Activated CD4-positive, CD25-positive, alpha-beta regulatory T cell (primary cell): Measurements from ENCODE around the gene PCDHAC1.
"Not testable (repeated sequence)": the region's sequence is repeated elsewhere in the genome, so short reads cannot be mapped to it uniquely, and the experiment has no call there.

Experiments
- DNase-seq, 4 experiments: peaks; one replicate each; lab custom pipeline; 2025; lab: John Stamatoyannopoulos, UW

Gene PCDHAC1

GRCh38 chr5:140925806-140926442 lies at the start of gene PCDHAC1:
TSS of gene PCDHAC1 (plus strand) at chr5:140926299. CDS start at chr5:140926893, 594 bp downstream.
- DNase-seq: no peak

- not testable (repeated sequence) for DNase-seq
Measured at GRCh38 chr5:140876541-140877261, 49.4 kb upstream of the PCDHAC1 start.

GRCh38 chr5:140877262-140877581 lies 48.9 kb upstream of the PCDHAC1 start:
- DNase-seq: no peak

- no peak for DNase-seq
Measured at GRCh38 chr5:140881889-140882590, 44.1 kb upstream of the PCDHAC1 start, which contains the start of gene PCDHA13. TSS of gene PCDHA13 (plus strand) at chr5:140882124. CDS start at chr5:140882269, 145 bp downstream.

- DNase-seq: no peak
Measured at GRCh38 chr5:140882591-140882899, 43.6 kb upstream of the PCDHAC1 start.

- no peak for DNase-seq
Measured at GRCh38 chr5:140883373-140883772, 42.7 kb upstream of the PCDHAC1 start.

GRCh38 chr5:140883927-140884697 lies 42.0 kb upstream of the PCDHAC1 start:
- no peak for DNase-seq

- DNase-seq: no peak
Measured at GRCh38 chr5:140916325-140916724, 9.8 kb upstream of the PCDHAC1 start.

GRCh38 chr5:140923601-140924000 lies 2.5 kb upstream of the PCDHAC1 start:
- DNase-seq: no peak

- DNase-seq: no peak
Measured at GRCh38 chr5:140926443-140927227, 536 bp downstream of the PCDHAC1 start.

GRCh38 chr5:140927228-140927573 lies 1.1 kb downstream of the PCDHAC1 start:
- no peak for DNase-seq

GRCh38 chr5:140934964-140935606 lies 9.0 kb downstream of the PCDHAC1 start:
- DNase-seq: no peak

GRCh38 chr5:140946578-140946977 lies 20.5 kb downstream of the PCDHAC1 start:
- no peak for DNase-seq

- no peak for DNase-seq
Measured at GRCh38 chr5:140951636-140952035, 25.5 kb downstream of the PCDHAC1 start.

- DNase-seq: no peak
Measured at GRCh38 chr5:140953234-140953633, 27.1 kb downstream of the PCDHAC1 start.

- no peak for DNase-seq
Measured at GRCh38 chr5:140962190-140962589, 36.1 kb downstream of the PCDHAC1 start.

GRCh38 chr5:140964356-140964755 lies 38.3 kb downstream of the PCDHAC1 start:
- no peak for DNase-seq

GRCh38 chr5:140965905-140966292 lies 39.8 kb downstream of the PCDHAC1 start:
- no peak for DNase-seq

- no peak for DNase-seq
Measured at GRCh38 chr5:140966293-140967225, 40.5 kb downstream of the PCDHAC1 start, which contains the start of gene PCDHAC2. TSS of gene PCDHAC2 (plus strand) at chr5:140966476. CDS start at chr5:140966767, 291 bp downstream.
